H1 (cell line): ENCODE results near the gene NIT2. TPM values are rescaled to one million over a fixed set of nuclear protein-coding genes. Genes with fewer than 3 reads are reported as not detected.

Experiments used
- CTCF ChIA-PET: fragments of 300-600 bp; sonication (Branson Sonifier 250); formaldehyde crosslinking; loops from one replicate; lab custom pipeline; 2021; ENCODE audit not compliant: partially characterized antibody; lab: Charles Lee
- POLR2A ChIA-PET: fragments of 300-600 bp; sonication (Branson Sonifier 250); formaldehyde crosslinking; loops from one replicate; lab custom pipeline; 2021; ENCODE audit warnings: inconsistent platforms; ENCODE audit not compliant: partially characterized antibody; lab: Charles Lee
- DNase-seq, 2 experiments: peaks; one replicate each; pipeline versions ENCODE4 v3.0.0 to v3.0.0-alpha.2; 2010 to 2022; ENCODE audit warnings: low spot score in 2 of 2, low read depth in 1 of 2, mixed read lengths in 1 of 2
- FAIRE-seq: peaks from 2 replicates; lab custom pipeline; 2011; peaks lifted over from hg19 to GRCh38; lab: Jason Lieb, UNC
- H2AFZ ChIP-seq: 2 replicates; pipeline ENCODE4 v1.8.1; 2012; ENCODE audit warnings: low read length, inconsistent platforms
- H2AK5ac ChIP-seq: 2 replicates; pipeline ENCODE4 v1.6.1; 2013; ENCODE audit warnings: low read depth, low read length
- H2BK120ac ChIP-seq: replicated peaks from 2 replicates; pipeline ENCODE3; 2013; ENCODE audit warnings: low read depth, low read length, inconsistent platforms
- H2BK12ac ChIP-seq: 2 replicates; pipeline ENCODE4 v1.6.1; 2013; ENCODE audit warnings: low read depth, low read length
- H2BK15ac ChIP-seq: 2 replicates; pipeline ENCODE4 v1.6.1; 2013; ENCODE audit warnings: low read length
- H2BK20ac ChIP-seq: 2 replicates; pipeline ENCODE4 v1.6.1; 2013; ENCODE audit warnings: low read length
- H2BK5ac ChIP-seq: 2 replicates; pipeline ENCODE4 v1.6.1; 2013; ENCODE audit warnings: low read depth, low read length
- H3K14ac ChIP-seq: 2 replicates; pipeline ENCODE4 v1.6.1; 2013; ENCODE audit warnings: inconsistent platforms; ENCODE audit not compliant: insufficient read length
- H3K18ac ChIP-seq: 2 replicates; pipeline ENCODE4 v1.6.1; 2013; ENCODE audit warnings: low read length; ENCODE audit errors: extremely low read depth
- H3K23ac ChIP-seq: 2 replicates; pipeline ENCODE4 v1.6.1; 2013; ENCODE audit warnings: inconsistent platforms; ENCODE audit not compliant: insufficient read length
- H3K23me2 ChIP-seq: 2 replicates; pipeline ENCODE4 v1.6.1; 2013; ENCODE audit warnings: low read depth, low read length
- H3K27ac ChIP-seq: 2 replicates; pipeline ENCODE4 v1.6.1; 2011; ENCODE audit warnings: low read depth, low read length, inconsistent platforms
- H3K27me3 ChIP-seq, 4 experiments: replicated peaks in 1 of 4; 1 replicate in 1 of 4; 2 replicates in 3 of 4; pipeline versions ENCODE4 v1.6.1 to v1.8.1; 2011 to 2013; ENCODE audit warnings: low read length in 3 of 4, mild to moderate bottlenecking in 3 of 4, inconsistent platforms in 2 of 4, mixed read lengths in 2 of 4, moderate library complexity in 1 of 4; ENCODE audit not compliant: control insufficient read depth in 3 of 4, insufficient read depth in 3 of 4; ENCODE audit errors: extremely low read depth in 1 of 4
- H3K36me3 ChIP-seq, 4 experiments: 2 replicates each; pipeline versions ENCODE4 v1.6.1 to v1.8.1; 2011 to 2013; ENCODE audit warnings: mild to moderate bottlenecking in 4 of 4, low read length in 3 of 4, moderate library complexity in 2 of 4, control low read depth in 1 of 4, inconsistent platforms in 1 of 4; ENCODE audit not compliant: insufficient read depth in 4 of 4, control insufficient read depth in 2 of 4
- H3K4ac ChIP-seq: replicated peaks from 2 replicates; pipeline ENCODE3; 2013; ENCODE audit warnings: low read length, low read depth, mixed read lengths, inconsistent platforms; ENCODE audit not compliant: insufficient read length
- H3K4me1 ChIP-seq, 4 experiments: replicated peaks in 1 of 4; 1 replicate in 1 of 4; 2 replicates in 3 of 4; pipeline versions ENCODE4 v1.6.1 to v1.8.1; 2011 to 2013; ENCODE audit warnings: low read length in 3 of 4, inconsistent platforms in 2 of 4, mixed read lengths in 1 of 4; ENCODE audit not compliant: insufficient read depth in 4 of 4, control insufficient read depth in 3 of 4
- H3K4me2 ChIP-seq, 2 experiments: 2 replicates each; pipeline versions ENCODE4 v1.6.1 to v1.8.1; 2011 to 2013; ENCODE audit warnings: low read depth in 2 of 2, low read length in 2 of 2, control low read depth in 1 of 2, inconsistent platforms in 1 of 2, mild to moderate bottlenecking in 1 of 2; ENCODE audit not compliant: insufficient read depth in 1 of 2
- H3K4me3 ChIP-seq, 4 experiments: fragments of 200-600, 300-600 bp in 1 of 4; sonication (generic), shearing (Covaris generic), sonication (Bioruptor Twin) in 1 of 4; 2 replicates each; pipeline versions ENCODE4 v1.5.1 to v1.8.1; 2011 to 2016; ENCODE audit warnings: low read length in 4 of 4, low read depth in 3 of 4, control low read depth in 2 of 4, inconsistent platforms in 2 of 4, mild to moderate bottlenecking in 2 of 4, mixed read lengths in 1 of 4, moderate library complexity in 1 of 4; ENCODE audit not compliant: insufficient read depth in 2 of 4; ENCODE audit errors: extremely low read depth in 1 of 4
- H3K56ac ChIP-seq: replicated peaks from 2 replicates; pipeline ENCODE3; 2013; ENCODE audit warnings: low read depth, mild to moderate bottlenecking, mixed read lengths, low read length, inconsistent platforms; ENCODE audit not compliant: insufficient read length
- H3K79me1 ChIP-seq: 2 replicates; pipeline ENCODE4 v1.6.1; 2013; ENCODE audit warnings: low read depth, low read length, control low read depth
- H3K79me2 ChIP-seq, 2 experiments: 2 replicates each; pipeline versions ENCODE4 v1.6.1 to v1.8.1; 2012 to 2013; ENCODE audit warnings: low read length in 2 of 2, mild to moderate bottlenecking in 2 of 2, inconsistent platforms in 1 of 2; ENCODE audit not compliant: insufficient read depth in 2 of 2, control insufficient read depth in 1 of 2
- H3K9ac ChIP-seq, 4 experiments: replicated peaks in 1 of 4; 1 replicate in 1 of 4; 2 replicates in 3 of 4; pipeline versions ENCODE4 v1.6.1 to v1.8.1; 2011 to 2013; ENCODE audit warnings: low read depth in 3 of 4, low read length in 3 of 4, control low read depth in 2 of 4, mild to moderate bottlenecking in 2 of 4, moderate library complexity in 2 of 4, inconsistent platforms in 1 of 4; ENCODE audit errors: extremely low read depth in 1 of 4
- H3K9me3 ChIP-seq, 2 experiments: 2 replicates each; pipeline versions ENCODE4 v1.6.1 to v1.8.1; 2012 to 2013; ENCODE audit warnings: mild to moderate bottlenecking in 2 of 2, moderate library complexity in 2 of 2, control low read depth in 1 of 2, inconsistent platforms in 1 of 2, low read depth in 1 of 2, low read length in 1 of 2, mixed read lengths in 1 of 2; ENCODE audit not compliant: insufficient read depth in 2 of 2
- H4K20me1 ChIP-seq, 2 experiments: replicated peaks in 1 of 2; 2 replicates each; pipeline versions ENCODE3 to v1.8.1; 2011 to 2013; ENCODE audit warnings: inconsistent platforms in 2 of 2, low read length in 2 of 2, mild to moderate bottlenecking in 1 of 2; ENCODE audit not compliant: insufficient read depth in 2 of 2, control insufficient read depth in 1 of 2
- H4K5ac ChIP-seq: 2 replicates; pipeline ENCODE4 v1.6.1; 2013; ENCODE audit warnings: low read length, low read depth, mixed read lengths, inconsistent platforms; ENCODE audit not compliant: insufficient read length
- H4K8ac ChIP-seq: 2 replicates; pipeline ENCODE4 v1.8.0; 2013; ENCODE audit warnings: mild to moderate bottlenecking, moderate library complexity, low read length, inconsistent platforms; ENCODE audit not compliant: insufficient read depth; ENCODE audit errors: extremely low read depth
- H4K91ac ChIP-seq: replicated peaks from 2 replicates; pipeline ENCODE3; 2013; ENCODE audit warnings: low read length, mixed read lengths, inconsistent platforms; ENCODE audit not compliant: insufficient read length
- BACH1 ChIP-seq: IDR thresholded peaks from 2 replicates; pipeline ENCODE4 v1.6.1; 2012; ENCODE audit warnings: low read length, improper control_type of control experiment
- CTCF ChIP-seq, 3 experiments: IDR thresholded peaks; 1 replicate in 2 of 3; 2 replicates in 1 of 3; pipeline versions ENCODE4 v1.5.1 to v1.6.1; 2011; ENCODE audit warnings: low read length in 3 of 3, mild to moderate bottlenecking in 3 of 3, inconsistent platforms in 2 of 3, low read depth in 1 of 3, moderate library complexity in 1 of 3; ENCODE audit not compliant: insufficient read depth in 1 of 3; ENCODE audit errors: control extremely low read depth in 1 of 3
- EP300 ChIP-seq, 2 experiments: IDR thresholded peaks; 1 replicate in 1 of 2; 2 replicates in 1 of 2; pipeline ENCODE4 v1.6.1; 2011 to 2012; ENCODE audit warnings: low read depth in 2 of 2, low read length in 2 of 2, mild to moderate bottlenecking in 2 of 2, borderline replicate concordance in 1 of 2, inconsistent platforms in 1 of 2, moderate library complexity in 1 of 2
- JUND ChIP-seq: IDR thresholded peaks from 2 replicates; pipeline ENCODE4 v1.6.1; 2011; ENCODE audit warnings: mild to moderate bottlenecking, improper control_type of control experiment, low read length
- KDM5A ChIP-seq: fragments of 200-600 bp; IDR thresholded peaks from 2 replicates; pipeline ENCODE4 v1.7.1; 2012; ENCODE audit warnings: mild to moderate bottlenecking, low read length, inconsistent platforms, mixed read lengths
- POLR2A ChIP-seq, 2 experiments: IDR thresholded peaks; 1 replicate in 1 of 2; 2 replicates in 1 of 2; pipeline ENCODE4 v1.6.1; 2011; ENCODE audit warnings: low read depth in 2 of 2, low read length in 2 of 2, mild to moderate bottlenecking in 2 of 2; ENCODE audit errors: control extremely low read depth in 1 of 2
- SIRT6 ChIP-seq: IDR thresholded peaks from one replicate; pipeline ENCODE4 v1.7.1; 2012; ENCODE audit warnings: low read length, inconsistent platforms
- SIX5 ChIP-seq: IDR thresholded peaks from 2 replicates; pipeline ENCODE4 v1.6.1; 2011; ENCODE audit warnings: mild to moderate bottlenecking, low read depth, low read length
- SP1 ChIP-seq: IDR thresholded peaks from 2 replicates; pipeline ENCODE4 v1.6.1; 2011; ENCODE audit warnings: low read depth, low read length
- SRF ChIP-seq: IDR thresholded peaks from 2 replicates; pipeline ENCODE4 v1.6.1; 2011; ENCODE audit warnings: mild to moderate bottlenecking, low read depth, low read length, moderate library complexity
- TAF7 ChIP-seq: optimal IDR thresholded peaks from 2 replicates; pipeline ENCODE3; 2011; ENCODE audit warnings: low read depth, mild to moderate bottlenecking, inconsistent platforms, low read length, moderate library complexity, borderline replicate concordance
- WGBS, 2 experiments: shearing (Covaris generic) in 1 of 2; methylation state at CpG; one replicate each; pipeline versions ENCODE4 v1.1.6 to v1.1.7; 2013 to 2015; ENCODE audit warnings: low lambda C conversion rate in 2 of 2, mixed read lengths in 2 of 2, inconsistent platforms in 1 of 2, low coverage in 1 of 2, missing lambda C conversion rate in 1 of 2; ENCODE audit not compliant: insufficient replicate concordance in 2 of 2, insufficient coverage in 1 of 2, insufficient read length in 1 of 2; ENCODE audit errors: extremely low coverage in 1 of 2, missing lambda C conversion rate in 1 of 2; 5-methylcytosine and 5-hydroxymethylcytosine counted together
- polyA plus RNA-seq, 7 experiments: library from polyadenylated mRNA; depleted of rRNA in 3 of 7; stranded (reverse) in 5 of 7; unstranded in 2 of 7; fragments of >200 nt in 5 of 7; fragments of 200-250 nt in 2 of 7; gene quantifications; 1 replicate in 5 of 7; 2 replicates in 1 of 7; 4 replicates in 1 of 7; pipeline versions ENCODE4 v1.2.1 to v1.2.3, GENCODE V29; 2011 to 2013; ENCODE audit warnings: missing spikeins in 2 of 7, mixed read lengths in 2 of 7
- total RNA-seq: library from RNA; stranded (reverse); fragmentation: NEBNext Ultra II Directional; extraction: Animal tissue kit (Norgen Biotek cat#: 25700); gene quantifications from 2 replicates; pipeline ENCODE4 v1.2.1, GENCODE V29; 2021

NIT2 gene
- total and polyA plus RNA-seq, 2 of the 8 experiments (the other 6 are each of a cell fraction or from before 2014, with no cell fraction given), result 15.2 to 25.3 TPM

GRCh38 chr3:100295089-100295488 is 39.5 kb upstream of the NIT2 start:
- Histone ChIP-seq H3K4me1 (no peaks in the 10 kb centered on the region), H3K4me2 (no peak overlapping the region), H4K20me1 (no peaks in the 10 kb centered on the region), H4K5ac (no peak overlapping the region), H3K4me3 (no peak overlapping the region), H3K9me3 (no peaks in the 10 kb centered on the region), H3K14ac (no peak overlapping the region), H3K27ac (no peak overlapping the region), H2BK12ac (no peak overlapping the region), H2BK5ac (no peak overlapping the region), H3K79me2 (no peaks in the 10 kb centered on the region), H3K79me1 (no peaks in the 10 kb centered on the region), H3K56ac (no peak overlapping the region), H2BK120ac (no peak overlapping the region), H3K36me3 (peaks cover 0 to 9% (median under 1%) of the 10 kb centered on the region in 4 experiments; a peak in 2 of 8 replicates), H3K23ac (no peak overlapping the region), H2BK15ac (no peak overlapping the region), H2AFZ (no peak overlapping the region), H4K8ac (no peak overlapping the region), H3K18ac (no peak overlapping the region), H4K91ac (no peak overlapping the region), H3K23me2 (no peaks in the 10 kb centered on the region), H3K9ac (no peak overlapping the region), H2AK5ac (no peak overlapping the region), H2BK20ac (no peak overlapping the region), H3K4ac (no peak overlapping the region), H3K27me3 (no peaks in the 10 kb centered on the region)
- FAIRE-seq (no peak), DNase-seq (no peak)
- WGBS, 2 experiments, result 82% methylated on average over 1 of the region's 1 CpG; no CpG with 5 or more reads in 1 of the 2 experiments
- ChIA-PET CTCF (interaction anchor here (0.8 kb wide), 1 partner anchor 13 kb away, joined by 3 read pairs; no protein-coding TSS in a partner anchor), POLR2A (no interaction called here)
- no peak for TF ChIP-seq JUND
- TF ChIP-seq SIX5, result no peak
- TF ChIP-seq EP300 (IDR thresholded peaks at IDR 0.05; ENCODE audit: borderline replicate concordance in 1 of 2, low read depth in 2 of 2, low read length in 2 of 2), result no peak
- TF ChIP-seq BACH1, result no peak
- TF ChIP-seq SRF, result no peak
- TF ChIP-seq KDM5A, result no peak
- no peak for TF ChIP-seq SP1
- TF ChIP-seq SIRT6, result no peak
- TF ChIP-seq TAF7, result no peak
- no peak for TF ChIP-seq CTCF (IDR thresholded peaks at IDR 0.05; ENCODE audit: control extremely low read depth in 1 of 3, insufficient read depth in 1 of 3, low read depth in 1 of 3, low read length in 3 of 3)
- no peak for TF ChIP-seq POLR2A (IDR thresholded peaks at IDR 0.05; ENCODE audit: control extremely low read depth in 1 of 2, low read depth in 2 of 2, low read length in 2 of 2)
